Neural progenitor cell (in vitro differentiated cells): Measurements from ENCODE around the gene MKRN2OS. TPM values are rescaled to one million over a fixed set of nuclear protein-coding genes. Genes with fewer than 3 reads are reported as not detected.

Experiments
- DNase-seq: peaks from one replicate; pipeline ENCODE4 v3.0.0-alpha.2; 2016; ENCODE audit warnings: low spot score
- H2AFZ ChIP-seq: fragments of 200-600 bp; sonication (generic); replicated peaks from 2 replicates; pipeline ENCODE4 v1.6.1; 2016; ENCODE audit warnings: antibody characterized with exemption
- H3F3A ChIP-seq: fragments of 200-600 bp; sonication (generic); 2 replicates; pipeline ENCODE4 v1.6.1; 2016; ENCODE audit warnings: antibody characterized with exemption, low read depth
- H3K27ac ChIP-seq: fragments of 200-600 bp; sonication (generic); 2 replicates; pipeline ENCODE4 v1.5.1; 2016; ENCODE audit warnings: mild to moderate bottlenecking
- H3K27me3 ChIP-seq: fragments of 200-600 bp; sonication (generic); 2 replicates; pipeline ENCODE4 v1.6.1; 2016; ENCODE audit warnings: mild to moderate bottlenecking, moderate library complexity
- H3K36me3 ChIP-seq: fragments of 200-600 bp; sonication (generic); 2 replicates; pipeline ENCODE4 v1.5.1; 2016
- H3K4me1 ChIP-seq: fragments of 200-600 bp; sonication (generic); 2 replicates; pipeline ENCODE4 v1.6.1; 2016; ENCODE audit warnings: mixed run types
- H3K4me2 ChIP-seq: fragments of 200-600 bp; sonication (generic); 2 replicates; pipeline ENCODE4 v1.6.1; 2016
- H3K4me3 ChIP-seq: fragments of 200-600 bp; sonication (generic); 2 replicates; pipeline ENCODE4 v1.5.1; 2016
- H3K79me2 ChIP-seq: fragments of 200-600 bp; sonication (generic); 2 replicates; pipeline ENCODE4 v1.6.1; 2016; ENCODE audit warnings: low read depth
- H3K9ac ChIP-seq: fragments of 200-600 bp; sonication (generic); 2 replicates; pipeline ENCODE4 v1.6.1; 2016
- H3K9me3 ChIP-seq: fragments of 200-600 bp; sonication (generic); 2 replicates; pipeline ENCODE4 v1.5.1; 2016; ENCODE audit warnings: low read depth
- H4K20me1 ChIP-seq: fragments of 200-600 bp; sonication (generic); 2 replicates; pipeline ENCODE4 v1.6.1; 2016; ENCODE audit warnings: low read depth
- H3K27ac Mint-ChIP-seq: 3 replicates; pipeline ENCODE4 v1.8.0; 2021; ENCODE audit warnings: mixed read lengths
- H3K27me3 Mint-ChIP-seq: 2 replicates; pipeline ENCODE4 v1.8.0; 2022; ENCODE audit warnings: low read depth, mild to moderate bottlenecking, inconsistent platforms, moderate library complexity, mixed read lengths; ENCODE audit not compliant: insufficient read depth
- H3K36me3 Mint-ChIP-seq: 3 replicates; pipeline ENCODE4 v1.8.0; 2021; ENCODE audit warnings: mixed read lengths
- H3K4me1 Mint-ChIP-seq: 3 replicates; pipeline ENCODE4 v1.8.0; 2021; ENCODE audit warnings: mixed read lengths
- H3K4me3 Mint-ChIP-seq: 3 replicates; pipeline ENCODE4 v1.8.0; 2021; ENCODE audit warnings: mild to moderate bottlenecking, moderate library complexity, mixed read lengths
- H3K9me3 Mint-ChIP-seq: 3 replicates; pipeline ENCODE4 v1.8.0; 2020; ENCODE audit warnings: mixed read lengths
- CTCF ChIP-seq: fragments of 200-600 bp; sonication (generic); IDR thresholded peaks from 2 replicates; pipeline ENCODE4 v1.5.1; 2017; ENCODE audit warnings: antibody characterized with exemption, mild to moderate bottlenecking
- EZH2 ChIP-seq: fragments of 200-600 bp; sonication (generic); IDR thresholded peaks from 2 replicates; pipeline ENCODE4 v1.6.1; 2017; ENCODE audit warnings: antibody characterized with exemption, mild to moderate bottlenecking, moderate library complexity
- EZH2phosphoT487 ChIP-seq: fragments of 200-600 bp; sonication (generic); IDR thresholded peaks from 2 replicates; pipeline ENCODE4 v1.6.1; 2017; ENCODE audit warnings: antibody characterized with exemption
- total RNA-seq: library from RNA; depleted of rRNA; stranded (reverse); fragments of >200 nt; gene quantifications from 2 replicates; pipeline ENCODE4 v1.2.3, GENCODE V29; 2015; ENCODE audit warnings: low replicate concordance

The MKRN2OS gene
- total RNA-seq, 1 donor from 2014 or later, result not detected

GRCh38 chr3:12503126-12503957 is 42.0 kb downstream of the MKRN2OS start:
- H3F3A ChIP-seq, result no peaks in the 10 kb centered on the region
- no peak overlapping the region for H2AFZ ChIP-seq
- peaks cover 2% of the 10 kb centered on the region for H3K27me3 Mint-ChIP-seq
- H3K4me1 Mint-ChIP-seq, result peaks cover 7% of the 10 kb centered on the region
- peaks cover 37% of the 10 kb centered on the region for H3K36me3 Mint-ChIP-seq
- H3K4me1 ChIP-seq, result no peaks in the 10 kb centered on the region
- no peak overlapping the region for H3K9ac ChIP-seq
- H4K20me1 ChIP-seq, result no peaks in the 10 kb centered on the region
- H3K9me3 ChIP-seq, result no peaks in the 10 kb centered on the region
- H3K4me3 Mint-ChIP-seq, result no peak overlapping the region
- no peak overlapping the region for H3K27ac ChIP-seq
- DNase-seq, result no peak
- H3K36me3 ChIP-seq, result peaks cover 4% of the 10 kb centered on the region
- H3K4me3 ChIP-seq, result no peak overlapping the region
- H3K79me2 ChIP-seq, result no peaks in the 10 kb centered on the region
- no peak overlapping the region for H3K4me2 ChIP-seq
- no peaks in the 10 kb centered on the region for H3K9me3 Mint-ChIP-seq
- no peak for TF ChIP-seq CTCF
- TF ChIP-seq EZH2, result no peak
- no peak for TF ChIP-seq EZH2phosphoT487
- no peak overlapping the region for H3K27ac Mint-ChIP-seq
- no peaks in the 10 kb centered on the region for H3K27me3 ChIP-seq

GRCh38 chr3:12501360-12502020 is 43.8 kb downstream of the MKRN2OS start:
- no peak overlapping the region for H3K27ac ChIP-seq
- no peaks in the 10 kb centered on the region for H3K9me3 ChIP-seq
- no peak overlapping the region for H3K4me2 ChIP-seq
- no peaks in the 10 kb centered on the region for H3K79me2 ChIP-seq
- Mint-ChIP-seq H3K27me3 (no peaks in the 10 kb centered on the region), H3K9me3 (no peaks in the 10 kb centered on the region), H3K4me3 (no peak overlapping the region), H3K4me1 (no peaks in the 10 kb centered on the region), H3K36me3 (peaks cover 37% of the 10 kb centered on the region), H3K27ac (no peak overlapping the region)
- TF ChIP-seq EZH2 (no peak), CTCF (no peak), EZH2phosphoT487 (no peak)
- H3K9ac ChIP-seq, result no peak overlapping the region
- no peaks in the 10 kb centered on the region for H3K27me3 ChIP-seq
- H3K36me3 ChIP-seq, result peaks cover 4% of the 10 kb centered on the region
- H3K4me3 ChIP-seq, result no peak overlapping the region
- no peaks in the 10 kb centered on the region for H4K20me1 ChIP-seq
- DNase-seq, result no peak
- H3F3A ChIP-seq, result no peaks in the 10 kb centered on the region
- no peak overlapping the region for H2AFZ ChIP-seq
- no peaks in the 10 kb centered on the region for H3K4me1 ChIP-seq

GRCh38 chr3:12499474-12499873 is 45.8 kb downstream of the MKRN2OS start:
- Histone ChIP-seq H3K27ac (no peak overlapping the region), H3K9me3 (no peaks in the 10 kb centered on the region)
- peaks cover 32% of the 10 kb centered on the region for H3K36me3 Mint-ChIP-seq

More at GRCh38 chr3:12499474-12499873, 45.8 kb downstream of the MKRN2OS start:
- Mint-ChIP-seq H3K27ac (no peak overlapping the region), H3K4me3 (no peak overlapping the region), H3K4me1 (no peaks in the 10 kb centered on the region), H3K9me3 (no peaks in the 10 kb centered on the region), H3K27me3 (no peaks in the 10 kb centered on the region)
- Histone ChIP-seq H4K20me1 (peaks cover 7% of the 10 kb centered on the region), H3K4me3 (no peak overlapping the region), H3K79me2 (no peaks in the 10 kb centered on the region), H3K36me3 (peaks cover 4% of the 10 kb centered on the region), H3K9ac (no peak overlapping the region), H3K27me3 (no peaks in the 10 kb centered on the region), H3K4me1 (no peaks in the 10 kb centered on the region), H2AFZ (no peak overlapping the region), H3F3A (no peaks in the 10 kb centered on the region), H3K4me2 (no peak overlapping the region)
- DNase-seq, result no peak
- no peak for TF ChIP-seq CTCF
- no peak for TF ChIP-seq EZH2
- TF ChIP-seq EZH2phosphoT487, result no peak
